WTC11 (cell line): ENCODE measurements around the gene PARD3B.

ENCODE experiments used
- E2F4 ChIP-seq: sonication (generic); formaldehyde crosslinking; IDR thresholded peaks from 2 replicates; pipeline ENCODE4 v1.8.1; 2022; ENCODE audit warnings: low read depth, mild to moderate bottlenecking, moderate library complexity, missing genetic modification reagents, borderline replicate concordance
- E2F5 ChIP-seq: sonication (generic); formaldehyde crosslinking; IDR thresholded peaks from 2 replicates; pipeline ENCODE4 v1.8.1; 2022; ENCODE audit warnings: mild to moderate bottlenecking, moderate library complexity, missing genetic modification reagents
- ELF4 ChIP-seq: sonication (generic); formaldehyde crosslinking; IDR thresholded peaks from 2 replicates; pipeline ENCODE4 v1.8.1; 2022; ENCODE audit warnings: low read depth, mild to moderate bottlenecking, moderate library complexity, missing genetic modification reagents
- IRF2 ChIP-seq: sonication (generic); formaldehyde crosslinking; IDR thresholded peaks from 2 replicates; pipeline ENCODE4 v1.8.0; 2022; ENCODE audit warnings: low read depth, missing genetic modification reagents, borderline replicate concordance
- MYBL2 ChIP-seq: sonication (generic); formaldehyde crosslinking; IDR thresholded peaks from 2 replicates; pipeline ENCODE4 v1.8.1; 2023; ENCODE audit warnings: mild to moderate bottlenecking, moderate library complexity, missing genetic modification reagents
- NR2C2 ChIP-seq: sonication (generic); formaldehyde crosslinking; IDR thresholded peaks from 2 replicates; pipeline ENCODE4 v1.8.0; 2022; ENCODE audit warnings: mild to moderate bottlenecking, missing genetic modification reagents
- RORB ChIP-seq: fragments of 250-450 bp; sonication (Bioruptor Pico); IDR thresholded peaks from 2 replicates; pipeline ENCODE4 v1.9.0; 2021; ENCODE audit warnings: mild to moderate bottlenecking
- ZBTB21 ChIP-seq: sonication (generic); formaldehyde crosslinking; IDR thresholded peaks from 2 replicates; pipeline ENCODE4 v1.8.1; 2023; ENCODE audit warnings: mild to moderate bottlenecking, missing genetic modification reagents, borderline replicate concordance
- TF ChIP-seq, protein P1 (sequence below): fragments of 200-600 bp; IDR thresholded peaks from 2 replicates; pipeline ENCODE4 v1.8.0; 2022; ENCODE audit warnings: antibody characterized with exemption
- TF ChIP-seq, protein P2 (sequence below): sonication (generic); formaldehyde crosslinking; IDR thresholded peaks from 2 replicates; pipeline ENCODE4 v1.8.1; 2023; ENCODE audit warnings: mild to moderate bottlenecking, moderate library complexity, missing genetic modification reagents
- TF ChIP-seq, protein P3 (sequence below): sonication (generic); formaldehyde crosslinking; IDR thresholded peaks from 2 replicates; pipeline ENCODE4 v1.8.1; 2022; ENCODE audit warnings: low read depth, missing genetic modification reagents, borderline replicate concordance

- TF ChIP-seq, protein P1, sequence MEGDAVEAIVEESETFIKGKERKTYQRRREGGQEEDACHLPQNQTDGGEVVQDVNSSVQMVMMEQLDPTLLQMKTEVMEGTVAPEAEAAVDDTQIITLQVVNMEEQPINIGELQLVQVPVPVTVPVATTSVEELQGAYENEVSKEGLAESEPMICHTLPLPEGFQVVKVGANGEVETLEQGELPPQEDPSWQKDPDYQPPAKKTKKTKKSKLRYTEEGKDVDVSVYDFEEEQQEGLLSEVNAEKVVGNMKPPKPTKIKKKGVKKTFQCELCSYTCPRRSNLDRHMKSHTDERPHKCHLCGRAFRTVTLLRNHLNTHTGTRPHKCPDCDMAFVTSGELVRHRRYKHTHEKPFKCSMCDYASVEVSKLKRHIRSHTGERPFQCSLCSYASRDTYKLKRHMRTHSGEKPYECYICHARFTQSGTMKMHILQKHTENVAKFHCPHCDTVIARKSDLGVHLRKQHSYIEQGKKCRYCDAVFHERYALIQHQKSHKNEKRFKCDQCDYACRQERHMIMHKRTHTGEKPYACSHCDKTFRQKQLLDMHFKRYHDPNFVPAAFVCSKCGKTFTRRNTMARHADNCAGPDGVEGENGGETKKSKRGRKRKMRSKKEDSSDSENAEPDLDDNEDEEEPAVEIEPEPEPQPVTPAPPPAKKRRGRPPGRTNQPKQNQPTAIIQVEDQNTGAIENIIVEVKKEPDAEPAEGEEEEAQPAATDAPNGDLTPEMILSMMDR, result no peak
- TF ChIP-seq E2F4 (CRISPR knock-in tag), result no peak
- TF ChIP-seq, protein P2, sequence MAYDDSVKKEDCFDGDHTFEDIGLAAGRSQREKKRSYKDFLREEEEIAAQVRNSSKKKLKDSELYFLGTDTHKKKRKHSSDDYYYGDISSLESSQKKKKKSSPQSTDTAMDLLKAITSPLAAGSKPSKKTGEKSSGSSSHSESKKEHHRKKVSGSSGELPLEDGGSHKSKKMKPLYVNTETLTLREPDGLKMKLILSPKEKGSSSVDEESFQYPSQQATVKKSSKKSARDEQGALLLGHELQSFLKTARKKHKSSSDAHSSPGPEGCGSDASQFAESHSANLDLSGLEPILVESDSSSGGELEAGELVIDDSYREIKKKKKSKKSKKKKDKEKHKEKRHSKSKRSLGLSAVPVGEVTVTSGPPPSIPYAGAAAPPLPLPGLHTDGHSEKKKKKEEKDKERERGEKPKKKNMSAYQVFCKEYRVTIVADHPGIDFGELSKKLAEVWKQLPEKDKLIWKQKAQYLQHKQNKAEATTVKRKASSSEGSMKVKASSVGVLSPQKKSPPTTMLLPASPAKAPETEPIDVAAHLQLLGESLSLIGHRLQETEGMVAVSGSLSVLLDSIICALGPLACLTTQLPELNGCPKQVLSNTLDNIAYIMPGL (CRISPR knock-in tag), result no peak
- no peak for TF ChIP-seq E2F5
- no peak for TF ChIP-seq NR2C2 (CRISPR knock-in tag)
- no peak for TF ChIP-seq ZBTB21 (CRISPR knock-in tag)
- TF ChIP-seq, protein P3, sequence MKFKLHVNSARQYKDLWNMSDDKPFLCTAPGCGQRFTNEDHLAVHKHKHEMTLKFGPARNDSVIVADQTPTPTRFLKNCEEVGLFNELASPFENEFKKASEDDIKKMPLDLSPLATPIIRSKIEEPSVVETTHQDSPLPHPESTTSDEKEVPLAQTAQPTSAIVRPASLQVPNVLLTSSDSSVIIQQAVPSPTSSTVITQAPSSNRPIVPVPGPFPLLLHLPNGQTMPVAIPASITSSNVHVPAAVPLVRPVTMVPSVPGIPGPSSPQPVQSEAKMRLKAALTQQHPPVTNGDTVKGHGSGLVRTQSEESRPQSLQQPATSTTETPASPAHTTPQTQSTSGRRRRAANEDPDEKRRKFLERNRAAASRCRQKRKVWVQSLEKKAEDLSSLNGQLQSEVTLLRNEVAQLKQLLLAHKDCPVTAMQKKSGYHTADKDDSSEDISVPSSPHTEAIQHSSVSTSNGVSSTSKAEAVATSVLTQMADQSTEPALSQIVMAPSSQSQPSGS (CRISPR knock-in tag), result no peak
- TF ChIP-seq MYBL2 (CRISPR knock-in tag), result no peak
- no peak for TF ChIP-seq IRF2 (CRISPR knock-in tag)
- TF ChIP-seq RORB, result no peak
- TF ChIP-seq ELF4, result no peak
These were observed 326.1 kb downstream of the PARD3B start for GRCh38 chr2:204871231-204871953.
